ENCODE measurements around the gene ECHDC1.

DNA sequence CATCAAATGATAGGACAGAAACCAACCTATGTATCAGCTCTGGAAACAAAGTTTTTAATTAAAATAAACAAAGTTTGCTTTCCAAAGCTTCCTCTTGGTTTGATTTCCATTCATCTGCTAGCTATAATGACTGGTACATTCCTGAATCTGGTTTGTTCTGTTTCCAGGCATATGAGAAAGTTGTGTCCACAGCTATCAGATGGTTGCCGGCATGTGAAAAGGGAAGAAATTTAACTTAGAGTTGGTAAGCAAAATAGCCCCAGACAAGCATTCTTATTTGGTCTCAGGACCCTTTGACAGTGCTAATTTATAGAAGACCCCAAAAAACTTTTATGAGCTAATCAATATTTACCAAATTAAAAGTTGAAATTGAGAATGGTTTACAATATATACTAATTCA is 80.5 kb downstream of the ECHDC1 start:
- TF ChIP-seq, protein P1, sequence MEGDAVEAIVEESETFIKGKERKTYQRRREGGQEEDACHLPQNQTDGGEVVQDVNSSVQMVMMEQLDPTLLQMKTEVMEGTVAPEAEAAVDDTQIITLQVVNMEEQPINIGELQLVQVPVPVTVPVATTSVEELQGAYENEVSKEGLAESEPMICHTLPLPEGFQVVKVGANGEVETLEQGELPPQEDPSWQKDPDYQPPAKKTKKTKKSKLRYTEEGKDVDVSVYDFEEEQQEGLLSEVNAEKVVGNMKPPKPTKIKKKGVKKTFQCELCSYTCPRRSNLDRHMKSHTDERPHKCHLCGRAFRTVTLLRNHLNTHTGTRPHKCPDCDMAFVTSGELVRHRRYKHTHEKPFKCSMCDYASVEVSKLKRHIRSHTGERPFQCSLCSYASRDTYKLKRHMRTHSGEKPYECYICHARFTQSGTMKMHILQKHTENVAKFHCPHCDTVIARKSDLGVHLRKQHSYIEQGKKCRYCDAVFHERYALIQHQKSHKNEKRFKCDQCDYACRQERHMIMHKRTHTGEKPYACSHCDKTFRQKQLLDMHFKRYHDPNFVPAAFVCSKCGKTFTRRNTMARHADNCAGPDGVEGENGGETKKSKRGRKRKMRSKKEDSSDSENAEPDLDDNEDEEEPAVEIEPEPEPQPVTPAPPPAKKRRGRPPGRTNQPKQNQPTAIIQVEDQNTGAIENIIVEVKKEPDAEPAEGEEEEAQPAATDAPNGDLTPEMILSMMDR (conservative IDR thresholded peaks at IDR 0.05; ENCODE audit: low read depth, low read length) = no peak
- TF ChIP-seq EZH2 (IDR thresholded peaks at IDR 0.05; ENCODE audit: borderline replicate concordance, low read depth, low read length, poor library complexity, severe bottlenecking) = no peak
